HG03432 (cell line): ENCODE results near the gene CHD8.

ENCODE experiments used
- ATAC-seq: cut with Tn5 transposase; IDR thresholded peaks from one replicate; pipeline ENCODE4 v1.9.1; 2021; ENCODE audit warnings: mild to moderate bottlenecking, moderate library complexity; ENCODE audit not compliant: unreplicated experiment

Gene CHD8

DNA sequence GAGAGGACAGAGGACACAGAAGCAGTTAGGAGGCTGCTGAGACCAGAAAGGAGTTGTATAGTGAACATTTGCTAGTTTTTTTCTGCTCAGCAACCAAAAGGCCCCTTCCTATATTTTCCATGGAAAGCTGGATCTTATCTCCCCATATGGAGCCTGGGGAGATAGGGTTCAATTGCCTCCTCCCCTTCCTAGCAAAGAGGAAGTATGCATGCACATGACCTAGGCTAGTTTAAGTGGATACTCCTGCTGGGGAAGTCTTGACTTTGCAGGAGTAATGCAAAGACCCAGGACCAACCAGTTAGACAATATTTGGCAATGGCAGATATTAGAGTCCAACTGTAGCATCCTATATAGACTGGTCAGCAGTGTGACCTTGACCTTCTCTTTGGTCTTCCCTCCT lies 15.1 kb downstream of the CHD8 start:
- ATAC-seq = no peak

DNA sequence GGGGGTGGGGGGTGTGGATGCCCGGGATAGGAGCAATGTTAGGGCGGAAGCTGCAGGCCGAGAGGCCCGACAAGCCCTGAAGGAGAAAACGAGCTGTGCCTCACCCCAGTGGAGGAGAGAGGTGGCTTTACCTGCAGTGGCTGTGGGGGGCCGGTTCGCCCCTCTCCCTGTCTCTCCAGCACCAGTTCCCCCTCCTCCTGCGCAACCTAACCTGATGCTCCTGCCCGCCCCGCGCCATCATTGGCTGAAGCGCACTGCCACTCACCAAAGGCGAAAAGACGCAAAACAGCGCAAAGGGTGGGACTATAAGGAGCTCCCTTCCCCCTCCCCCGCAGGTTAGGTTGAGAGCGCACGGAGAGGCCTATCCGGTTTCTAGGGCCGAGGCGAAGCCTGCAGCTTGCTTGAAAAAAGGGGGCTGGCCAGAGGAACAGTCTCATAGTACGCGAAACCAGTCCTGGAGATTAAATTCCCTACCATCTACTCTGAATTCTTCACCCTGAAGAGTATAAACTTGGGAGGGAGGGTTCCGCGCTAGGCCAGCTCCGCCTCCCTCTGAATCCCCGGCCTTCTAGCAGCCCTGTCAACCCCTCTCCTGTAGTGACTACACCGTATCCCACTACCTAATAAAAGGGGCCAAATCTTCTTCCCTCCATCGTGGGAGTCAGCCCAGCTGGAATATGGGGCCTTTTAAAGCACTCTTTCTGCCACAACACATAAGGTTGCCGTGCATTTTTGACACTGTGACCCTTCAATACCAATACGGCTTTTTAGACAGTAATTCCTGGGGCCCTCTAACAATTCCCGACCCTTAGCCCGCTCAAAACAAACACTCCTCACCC lies 18.6 kb downstream of the CHD8 start:
- peak; percentile 99 for ATAC-seq

DNA sequence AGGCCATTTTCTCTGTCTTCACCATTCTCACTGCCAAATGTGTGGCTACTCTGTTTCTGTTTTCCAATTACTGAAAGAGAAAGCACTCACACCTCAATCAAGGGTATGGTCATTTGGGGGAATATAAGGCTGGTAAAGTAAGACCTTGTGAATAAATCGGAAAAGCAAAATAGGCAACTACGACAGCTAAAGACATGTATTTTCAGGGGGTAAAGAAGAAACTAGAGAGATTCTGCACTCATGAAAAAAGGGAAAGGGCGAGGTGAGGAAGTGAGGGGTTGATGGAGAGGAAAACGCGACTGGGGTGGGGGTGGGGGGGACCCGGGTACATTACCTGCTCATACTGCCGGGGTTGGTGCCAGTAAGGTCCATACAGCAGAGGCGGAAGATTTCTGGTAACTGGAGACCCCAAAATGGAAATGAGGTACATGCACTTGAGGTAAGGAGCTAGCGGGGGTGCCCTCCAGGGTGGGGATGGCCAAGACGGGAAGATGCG lies 19.3 kb downstream of the CHD8 start:
- ATAC-seq = peak; percentile 6

DNA sequence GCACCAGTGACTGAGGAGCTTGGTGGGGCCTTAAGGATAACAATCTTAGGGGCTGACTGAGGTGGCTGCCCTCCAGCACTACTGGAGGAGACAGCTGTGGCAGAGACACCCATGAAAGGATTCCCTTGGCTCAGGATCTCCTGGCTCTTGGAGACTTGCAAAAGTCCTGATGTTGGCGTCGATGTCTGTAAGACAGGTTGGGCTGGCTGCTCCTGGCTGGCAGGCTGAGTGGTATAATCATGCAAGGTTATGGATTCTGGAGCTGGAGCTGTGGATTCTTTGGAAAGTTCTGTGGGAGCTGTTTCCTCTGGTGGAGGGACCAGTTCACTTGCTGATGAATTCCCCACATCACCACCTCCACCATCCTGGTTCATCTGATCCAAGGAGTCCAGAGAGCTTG lies 24.8 kb downstream of the CHD8 start:
- ATAC-seq = no peak

DNA sequence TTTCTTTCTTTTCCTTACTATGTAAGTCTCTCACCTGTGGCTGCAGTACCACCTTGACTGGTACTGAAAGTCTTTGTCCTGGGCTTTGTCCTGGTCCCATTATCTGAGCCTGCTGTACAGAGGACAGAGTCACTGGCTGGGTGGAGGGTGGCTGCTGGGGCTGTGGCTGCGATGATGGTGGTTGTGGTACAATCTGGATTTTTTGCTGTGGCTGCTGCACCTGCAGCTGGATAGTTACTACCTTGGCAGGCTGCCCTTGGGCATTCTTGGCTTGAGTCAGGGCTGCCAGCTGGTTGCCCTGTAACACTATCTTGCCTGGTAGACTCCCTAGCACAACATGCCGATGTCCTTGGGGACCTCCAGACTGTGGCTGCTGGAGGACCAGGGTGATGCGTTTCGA lies 27.0 kb downstream of the CHD8 start:
- no peak for ATAC-seq

DNA sequence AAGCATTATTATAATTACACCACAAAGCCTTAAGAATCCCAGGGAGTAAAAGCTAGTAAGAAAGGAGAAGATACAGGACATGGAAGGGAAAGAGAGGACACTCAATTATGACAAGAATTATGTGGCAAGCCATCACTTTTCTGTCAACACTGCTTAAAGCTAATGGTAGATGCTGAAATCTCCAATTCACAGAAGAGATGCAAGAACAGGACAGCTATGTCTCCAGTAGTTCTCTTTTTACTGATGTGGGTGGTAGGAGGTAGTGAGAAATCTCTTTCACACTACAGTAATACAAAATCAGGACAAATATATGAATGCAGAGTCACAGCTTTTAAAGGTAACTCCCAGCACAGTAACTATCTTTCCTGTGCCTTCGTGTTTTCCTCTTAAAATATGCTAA lies 29.2 kb downstream of the CHD8 start:
- ATAC-seq = no peak

DNA sequence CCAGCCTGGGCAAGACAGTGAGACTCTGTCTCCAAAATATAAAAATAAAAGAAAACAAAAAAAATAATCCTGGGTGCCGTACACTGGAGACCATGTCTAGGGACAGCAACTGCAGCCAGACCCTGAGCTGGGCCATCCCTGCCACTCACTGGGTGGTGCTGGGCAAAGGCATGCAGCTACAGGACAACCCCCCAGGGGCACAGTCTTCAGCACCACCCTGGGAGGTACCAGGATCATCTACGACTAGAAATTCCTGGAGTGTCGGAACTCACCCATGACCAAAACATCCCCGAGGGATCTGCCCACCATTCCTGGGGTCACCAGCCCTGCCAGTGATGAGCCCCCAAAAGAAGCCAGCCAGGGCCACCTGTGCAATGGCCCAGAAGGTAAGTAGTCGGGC lies 36.4 kb downstream of the CHD8 start:
- ATAC-seq = no peak

DNA sequence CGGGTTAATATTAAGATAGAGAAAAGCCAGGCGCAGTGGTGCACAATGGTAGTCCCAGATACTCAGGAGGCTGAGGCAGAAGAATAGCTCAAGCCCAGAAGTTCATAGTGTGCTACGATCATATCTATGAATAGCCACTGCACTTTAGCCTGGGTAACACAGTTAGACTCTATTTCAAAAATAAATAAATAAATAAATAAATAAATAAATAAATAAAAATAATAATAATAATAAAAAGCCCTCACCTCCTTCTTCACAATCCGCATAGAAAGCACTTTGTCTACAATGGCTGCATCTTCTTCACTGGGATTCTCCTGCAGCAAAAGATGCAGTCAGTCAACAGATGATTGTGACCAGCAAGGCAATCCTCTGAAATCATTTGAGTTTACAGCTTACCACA lies 40.6 kb downstream of the CHD8 start:
- ATAC-seq = no peak

DNA sequence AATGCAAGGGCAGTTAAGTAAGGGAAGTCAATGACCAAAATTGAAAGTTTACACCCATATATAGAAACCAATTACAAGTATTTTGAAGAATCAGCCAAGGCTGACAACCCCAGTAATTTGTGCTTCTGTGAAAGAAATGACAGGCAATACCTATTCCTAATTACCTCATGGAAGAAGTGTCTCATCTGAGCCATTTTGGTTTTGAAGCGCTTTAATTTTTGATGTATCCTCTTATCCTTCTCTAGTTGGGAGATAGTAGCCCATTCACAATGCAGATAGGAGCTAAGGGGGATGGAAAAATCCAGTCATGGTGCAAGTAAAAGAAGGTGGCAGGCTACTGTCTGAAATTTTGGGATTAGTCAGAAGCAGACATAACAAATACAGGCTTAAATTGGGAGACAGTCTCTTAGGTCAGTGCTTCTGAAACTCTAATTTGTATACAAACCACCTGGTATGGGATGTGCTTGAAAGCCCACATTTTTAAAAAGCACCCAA lies 41.7 kb downstream of the CHD8 start:
- no peak for ATAC-seq

DNA sequence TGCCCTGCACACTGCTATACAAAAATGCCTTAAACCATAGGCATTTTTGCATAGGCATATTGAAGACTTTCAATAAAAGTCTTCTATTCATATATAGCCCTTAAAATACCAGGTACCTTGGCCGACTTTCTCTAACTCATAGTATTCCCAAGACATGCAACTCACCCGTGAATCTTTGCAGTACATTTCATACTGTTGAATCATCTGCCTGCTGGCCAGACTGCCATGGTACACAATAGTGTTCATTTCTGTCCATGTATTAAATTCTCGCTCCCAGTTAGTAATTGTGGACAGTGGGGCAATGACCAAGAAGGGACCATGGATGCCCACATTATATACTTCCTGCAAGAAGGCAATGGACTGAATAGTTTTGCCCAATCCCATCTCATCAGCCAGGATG lies 47.8 kb downstream of the CHD8 start:
- ATAC-seq = no peak

DNA sequence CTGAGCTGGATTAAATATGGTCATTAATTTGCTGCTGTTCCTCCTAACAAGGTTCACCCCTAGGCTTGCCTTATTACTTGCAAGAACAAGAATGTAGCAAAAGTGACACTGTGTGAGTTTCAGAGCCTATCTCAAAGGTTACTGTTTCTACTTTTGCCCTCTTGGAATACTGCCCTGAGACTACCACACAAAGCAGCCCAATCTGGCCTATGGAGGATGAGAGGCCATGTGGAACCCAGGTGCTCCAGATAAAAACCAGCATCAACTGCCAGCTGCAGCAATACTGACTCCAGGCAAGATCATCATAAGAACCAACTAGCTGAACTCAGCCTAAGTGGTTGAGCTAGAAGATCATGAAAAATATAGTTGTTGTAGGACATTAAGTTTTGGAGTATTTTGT lies 49.7 kb downstream of the CHD8 start:
- ATAC-seq = no peak

DNA sequence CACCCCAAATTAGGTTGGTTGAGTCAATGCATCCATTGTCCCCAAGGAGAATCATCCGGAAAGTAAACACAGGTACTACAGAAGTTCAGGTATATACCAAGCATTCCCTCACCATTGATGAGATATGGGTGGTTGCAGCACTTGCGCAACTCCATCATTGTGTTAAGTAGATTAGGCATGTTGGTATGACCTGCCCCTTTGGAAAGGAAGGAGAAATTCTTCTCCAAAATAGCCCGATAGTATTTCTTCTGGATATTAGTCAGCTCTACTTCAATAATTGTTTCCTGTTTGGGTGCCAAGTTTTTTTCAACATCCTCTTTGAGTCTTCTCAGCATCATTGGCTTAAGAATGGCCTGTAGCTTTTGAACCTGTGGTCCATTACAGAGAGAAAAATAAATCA lies 50.8 kb downstream of the CHD8 start:
- no peak for ATAC-seq

DNA sequence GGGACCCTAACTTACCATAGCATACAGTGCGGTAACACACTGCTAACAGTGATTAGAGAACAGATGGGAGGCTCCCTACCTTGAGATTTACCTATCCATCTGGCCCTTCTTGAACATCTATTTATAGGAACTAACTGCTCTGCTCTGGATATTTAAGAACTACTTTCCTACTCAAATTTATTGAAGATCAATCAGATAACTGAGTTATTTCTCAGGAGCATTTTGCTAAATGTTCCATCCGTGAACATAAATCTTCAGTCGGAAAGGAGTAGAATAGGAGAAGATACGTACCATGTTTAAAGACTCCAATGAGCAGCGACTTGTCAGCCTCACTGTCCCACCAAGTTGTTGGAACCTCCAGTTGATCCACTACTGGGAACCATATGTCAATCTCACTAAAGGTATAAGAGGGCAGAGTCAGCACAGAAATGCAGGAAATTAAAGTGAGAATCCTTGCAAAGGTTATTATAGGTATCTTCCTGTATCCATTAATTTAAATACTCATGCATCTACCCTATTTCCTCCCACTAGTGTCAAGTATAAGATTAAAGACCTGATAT lies 56.5 kb downstream of the CHD8 start:
- no peak for ATAC-seq

DNA sequence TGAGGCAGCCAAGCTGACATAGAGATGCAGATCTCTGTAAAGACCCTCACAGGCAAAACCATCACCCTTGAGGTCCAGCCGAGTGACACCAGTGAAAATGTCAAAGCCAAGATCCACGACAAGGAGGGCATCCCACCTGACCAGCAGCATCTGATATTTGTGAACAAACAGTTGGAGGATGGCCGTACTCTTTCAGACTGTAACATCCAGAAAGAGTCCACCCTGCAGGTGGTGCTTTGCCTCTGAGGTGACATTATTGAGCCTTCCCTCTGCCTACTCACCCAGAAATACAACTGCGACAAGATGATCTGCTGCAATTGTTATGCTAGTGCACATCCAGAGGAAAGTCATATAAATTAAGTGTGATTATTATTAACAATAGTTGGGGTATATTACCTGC lies 57.0 kb downstream of the CHD8 start:
- no peak for ATAC-seq

DNA sequence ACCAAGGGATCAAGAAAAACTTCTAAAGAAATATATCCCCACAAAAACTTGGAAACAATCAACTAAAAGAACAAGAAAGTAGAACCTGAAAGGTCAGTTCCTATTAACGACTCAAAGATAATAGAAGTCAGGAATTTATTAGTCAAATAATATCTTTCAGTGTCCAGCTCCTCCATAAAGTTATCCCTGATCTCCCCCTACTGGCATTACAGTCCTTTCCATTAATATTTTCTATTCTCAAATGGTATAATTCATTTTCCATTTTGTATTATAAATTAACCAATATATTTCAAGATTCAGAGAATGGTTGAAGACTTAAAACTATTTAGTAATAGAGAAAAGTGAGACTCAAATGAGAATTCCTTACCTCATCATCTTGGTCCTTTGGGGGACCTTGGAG lies 60.5 kb downstream of the CHD8 start:
- no peak for ATAC-seq

DNA sequence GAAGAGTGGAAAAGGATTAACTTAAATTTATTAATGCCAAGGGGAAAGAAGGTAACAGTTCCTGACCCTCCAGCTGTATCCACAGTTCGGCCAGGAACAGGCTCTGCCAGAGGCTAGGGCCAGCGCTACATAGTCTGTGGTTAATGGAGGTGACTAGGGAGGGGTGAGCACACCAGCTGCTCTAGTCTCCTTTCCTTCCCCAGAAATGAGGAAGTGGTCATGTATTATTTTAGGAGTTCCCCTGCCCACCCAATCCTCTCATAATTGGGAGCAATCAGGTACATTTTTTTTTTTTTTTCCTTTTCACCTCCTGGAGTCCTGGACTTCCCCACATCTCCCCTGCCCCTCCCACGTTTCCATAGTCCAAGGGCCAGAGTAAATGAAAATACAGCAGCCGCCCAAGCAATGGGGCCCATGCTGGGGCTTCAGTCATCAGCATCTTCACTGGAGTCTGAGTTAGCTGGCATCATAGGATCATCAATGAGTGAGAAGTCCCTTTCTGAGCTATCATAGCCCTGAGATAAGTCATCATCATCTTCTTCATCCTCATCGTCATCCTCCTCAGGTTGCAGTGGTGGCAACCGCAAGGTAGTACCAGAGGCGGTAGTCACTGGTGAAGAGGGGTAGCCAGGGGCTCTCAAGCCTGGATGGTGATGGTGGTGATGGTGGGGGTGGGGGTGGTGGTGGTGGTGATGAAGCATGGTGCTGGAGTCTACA lies 70.6 kb downstream of the CHD8 start:
- ATAC-seq = peak; percentile 32

DNA sequence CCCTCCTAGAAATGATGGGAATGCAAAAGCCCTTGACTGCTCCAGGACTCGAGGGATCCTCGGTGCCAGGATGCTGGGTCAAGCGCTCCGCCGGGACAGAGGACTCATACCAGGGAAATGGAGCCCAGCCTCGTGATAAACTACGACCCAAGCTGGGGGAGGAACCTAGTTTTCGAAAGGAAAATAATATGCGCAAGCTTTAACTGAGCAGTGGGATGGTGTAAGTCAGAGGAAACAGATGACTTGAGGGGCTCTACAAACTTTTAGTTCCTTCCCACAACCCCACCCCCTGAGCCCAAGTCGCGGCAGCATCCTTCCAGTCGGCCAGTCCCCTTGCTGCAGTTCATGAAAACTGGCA lies 71.5 kb downstream of the CHD8 start:
- ATAC-seq = peak; percentile 37

DNA sequence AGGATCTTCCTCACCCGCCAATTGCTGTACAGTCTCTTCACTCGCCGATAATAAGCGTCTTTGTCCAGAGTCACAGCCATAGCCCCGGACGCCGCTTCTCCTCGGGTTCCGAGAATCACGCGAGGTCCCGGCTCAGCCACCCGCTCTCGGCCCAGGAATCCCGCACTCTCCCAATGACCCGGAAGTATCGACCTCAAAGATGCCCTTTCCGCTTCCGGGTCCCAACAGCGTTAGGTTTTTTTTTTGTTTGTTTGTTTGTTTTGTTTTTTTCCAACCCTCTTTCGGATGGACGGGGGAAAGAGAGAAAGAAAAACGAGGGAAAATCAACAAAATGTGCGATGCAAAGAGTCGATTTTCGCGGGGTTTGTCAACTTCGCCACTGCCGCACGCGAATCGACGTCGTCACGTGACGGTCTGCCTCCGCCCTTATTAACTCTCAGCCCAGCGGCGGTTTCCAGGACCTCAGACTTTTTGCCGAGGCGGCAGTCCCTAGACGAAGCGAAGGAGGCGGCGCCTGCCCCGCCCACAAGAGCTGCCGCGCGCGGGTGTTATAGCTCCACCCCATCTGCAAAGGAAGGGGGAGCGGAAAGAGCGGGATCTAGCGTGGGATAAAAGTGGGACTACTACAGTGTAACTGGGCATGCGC lies 72.0 kb downstream of the CHD8 start, which contains the start of gene SUPT16H:
TSS of gene SUPT16H (minus strand) at position 172 of the 646 bp plus-strand sequence. CDS start at position 80, 92 bp downstream.
- peak; percentile 92 for ATAC-seq

DNA sequence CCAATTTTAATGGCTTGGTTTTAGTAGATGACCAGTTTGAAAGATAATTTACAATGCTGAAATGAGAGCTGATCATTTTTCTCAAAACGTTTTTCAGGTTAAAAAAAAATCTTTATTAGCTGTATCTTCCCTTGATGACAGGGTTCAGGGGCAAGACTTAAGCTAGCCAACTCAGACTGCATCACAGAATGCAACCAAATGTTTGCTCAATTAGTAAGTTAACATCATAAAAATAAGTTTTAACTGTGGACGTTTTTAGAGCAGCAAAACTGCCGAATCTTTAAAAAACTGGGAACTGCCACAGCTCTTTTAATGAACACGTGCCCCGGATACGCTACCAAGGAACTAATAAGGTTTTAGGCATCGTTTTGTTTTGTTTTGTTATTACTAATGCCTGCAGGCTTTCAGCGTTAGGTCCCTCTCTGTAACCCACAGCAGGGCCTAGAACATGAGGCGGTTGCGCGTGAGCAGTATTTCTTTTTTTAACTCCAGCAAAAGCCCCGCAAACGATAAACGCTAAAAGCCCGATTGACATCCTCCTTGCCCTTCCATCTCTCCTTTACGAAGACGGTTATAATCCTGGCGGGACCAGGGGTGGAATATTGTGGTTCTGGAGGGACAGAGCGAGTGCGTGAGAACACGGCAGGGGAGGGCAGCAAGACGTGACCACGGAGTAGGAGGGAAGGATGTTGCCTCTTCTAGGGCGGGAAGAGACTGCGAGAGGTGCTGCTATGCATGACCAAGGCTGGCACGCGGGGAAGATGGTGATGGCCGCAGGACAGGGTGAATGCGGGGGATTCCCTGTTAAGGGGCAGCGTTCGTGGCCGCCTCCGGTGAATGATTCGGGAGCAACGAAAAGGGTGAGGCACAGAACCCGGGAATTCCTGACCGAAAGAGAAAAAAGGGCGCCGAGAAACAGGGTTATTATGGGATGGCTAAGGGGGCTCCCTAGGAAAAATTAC lies 72.8 kb downstream of the CHD8 start:
- peak; percentile 34 for ATAC-seq

DNA sequence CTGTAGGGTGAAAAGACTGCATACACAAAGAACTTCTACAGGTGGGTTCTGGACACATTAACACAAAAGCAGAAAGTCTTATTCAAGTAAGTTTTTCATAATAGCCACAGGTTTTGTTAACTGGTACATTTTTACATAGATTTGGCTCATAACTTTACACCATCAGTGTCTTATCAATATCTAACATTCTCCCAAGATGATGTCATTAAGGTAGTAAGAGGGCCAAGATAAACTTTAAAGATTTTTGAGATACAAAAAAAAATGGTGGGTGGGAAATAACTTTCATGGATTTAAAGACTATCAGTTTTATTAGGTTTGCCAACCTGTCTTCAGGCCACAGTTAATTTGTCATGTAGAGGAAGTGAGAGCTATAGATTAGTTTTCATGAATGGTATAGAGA lies 73.8 kb downstream of the CHD8 start:
- ATAC-seq = no peak
